ENCODE measurements around the gene XPNPEP2. TPM values are rescaled to one million over a fixed set of nuclear protein-coding genes. Genes with fewer than 3 reads are reported as not detected.

XPNPEP2 gene
- total RNA-seq, 1 experiment from 2014 or later, result 0.11 TPM

- no peak for TF ChIP-seq PREB (CRISPR knock-in tag; IDR thresholded peaks at IDR 0.05; ENCODE audit: borderline replicate concordance)
- TF ChIP-seq MAX (CRISPR knock-in tag; IDR thresholded peaks at IDR 0.05), result no peak
- no peak for TF ChIP-seq FOXJ3 (CRISPR knock-in tag; IDR thresholded peaks at IDR 0.05; ENCODE audit: borderline replicate concordance)
- no peak for TF ChIP-seq E2F4 (CRISPR knock-in tag; IDR thresholded peaks at IDR 0.05; ENCODE audit: borderline replicate concordance, low read depth)
- POLR2A ChIA-PET, result no interaction called here
- H3K4me1 Mint-ChIP-seq, result peaks cover 37% of the 10 kb centered on the region
- ATAC-seq (no peak), DNase-seq (ENCODE audit: low spot score) (no peak)
- H3K4me3 Mint-ChIP-seq, result no peak overlapping the region
- peaks cover 5% of the 10 kb centered on the region for H3K27me3 Mint-ChIP-seq (ENCODE audit: low read depth)
- no peak overlapping the region for H3K27ac Mint-ChIP-seq
- no peaks in the 10 kb centered on the region for H3K9me3 Mint-ChIP-seq
- no peaks in the 10 kb centered on the region for H3K36me3 Mint-ChIP-seq
- CTCF ChIA-PET, result no interaction called here
Observed at GRCh38 chrX:129743821-129744220, 5.0 kb downstream of the XPNPEP2 start.

- ChIA-PET POLR2A (no interaction called here), CTCF (no interaction called here)
- TF ChIP-seq CDX4 (CRISPR knock-in tag; IDR thresholded peaks at IDR 0.05; ENCODE audit: borderline replicate concordance), result no peak
- TF ChIP-seq FOXK1 (CRISPR knock-in tag; IDR thresholded peaks at IDR 0.05), result no peak
- TF ChIP-seq GABPB1 (CRISPR knock-in tag; IDR thresholded peaks at IDR 0.05), result no peak
- no peak for TF ChIP-seq ATF3 (CRISPR knock-in tag; conservative IDR thresholded peaks at IDR 0.05)
- no peak for TF ChIP-seq TP53 (CRISPR knock-in tag; IDR thresholded peaks at IDR 0.05)
- no peak for TF ChIP-seq NFE2L1 (CRISPR knock-in tag; IDR thresholded peaks at IDR 0.05)
- TF ChIP-seq ZNF416 (CRISPR knock-in tag; IDR thresholded peaks at IDR 0.05), result no peak
- no peak for TF ChIP-seq SP1 (CRISPR knock-in tag; conservative IDR thresholded peaks at IDR 0.05)
- TF ChIP-seq IRF2 (CRISPR knock-in tag; IDR thresholded peaks at IDR 0.05; ENCODE audit: borderline replicate concordance, low read depth), result no peak
- TF ChIP-seq ZBTB21 (CRISPR knock-in tag; IDR thresholded peaks at IDR 0.05; ENCODE audit: borderline replicate concordance), result no peak
- no peak for TF ChIP-seq ZNF532 (CRISPR knock-in tag; IDR thresholded peaks at IDR 0.05; ENCODE audit: borderline replicate concordance)
- TF ChIP-seq ELF4 (CRISPR knock-in tag; IDR thresholded peaks at IDR 0.05; ENCODE audit: low read depth), result no peak
- Mint-ChIP-seq H3K27ac (no peak overlapping the region), H3K27me3 (ENCODE audit: low read depth) (peaks cover 5% of the 10 kb centered on the region), H3K36me3 (no peaks in the 10 kb centered on the region), H3K9me3 (no peaks in the 10 kb centered on the region), H3K4me3 (no peak overlapping the region), H3K4me1 (peaks cover 28% of the 10 kb centered on the region)
- DNase-seq (ENCODE audit: low spot score) (no peak), ATAC-seq (no peak)
Observed at GRCh38 chrX:129744861-129745321, 6.1 kb downstream of the XPNPEP2 start.
